Osteocyte (in vitro differentiated cells): ENCODE measurements around the gene LRRC66. TPM values are rescaled to one million over a fixed set of nuclear protein-coding genes. Genes with fewer than 3 reads are reported as not detected.

Experiments used
- DNase-seq: peaks from one replicate; pipeline ENCODE4 v3.0.0; 2021; ENCODE audit warnings: mixed read lengths; ENCODE audit not compliant: unreplicated experiment; ENCODE audit errors: extremely low spot score
- H3K27ac Mint-ChIP-seq: one replicate; pipeline ENCODE4 v1.8.0; 2021; ENCODE audit warnings: mild to moderate bottlenecking, mixed read lengths; ENCODE audit not compliant: unreplicated experiment
- H3K27me3 Mint-ChIP-seq: one replicate; pipeline ENCODE4 v1.8.0; 2021; ENCODE audit warnings: mixed read lengths; ENCODE audit not compliant: unreplicated experiment
- H3K36me3 Mint-ChIP-seq: one replicate; pipeline ENCODE4 v1.8.0; 2021; ENCODE audit warnings: mixed read lengths; ENCODE audit not compliant: unreplicated experiment
- H3K4me1 Mint-ChIP-seq: one replicate; pipeline ENCODE4 v1.8.0; 2021; ENCODE audit warnings: mixed read lengths; ENCODE audit not compliant: unreplicated experiment
- H3K4me3 Mint-ChIP-seq: one replicate; pipeline ENCODE4 v1.8.0; 2021; ENCODE audit warnings: mild to moderate bottlenecking, moderate library complexity, mixed read lengths; ENCODE audit not compliant: unreplicated experiment
- H3K9me3 Mint-ChIP-seq: one replicate; pipeline ENCODE4 v1.8.0; 2021; ENCODE audit warnings: mixed read lengths; ENCODE audit not compliant: unreplicated experiment
- long read RNA-seq: library from polyadenylated mRNA; unstranded; transcript quantifications from one replicate; pipeline ENCODE4 v2.0.0, GENCODE V29; 2021
- total RNA-seq: library from RNA; stranded (reverse); gene quantifications from 2 replicates; pipeline ENCODE4 v1.2.1, GENCODE V29; 2021
- TF ChIP-seq, protein P1 (sequence below): fragments of 200-600 bp; sonication (generic); IDR thresholded peaks from 2 replicates; pipeline ENCODE4 v1.5.0; 2021; ENCODE audit warnings: antibody characterized with exemption, mild to moderate bottlenecking, moderate library complexity

Gene LRRC66, protein sequence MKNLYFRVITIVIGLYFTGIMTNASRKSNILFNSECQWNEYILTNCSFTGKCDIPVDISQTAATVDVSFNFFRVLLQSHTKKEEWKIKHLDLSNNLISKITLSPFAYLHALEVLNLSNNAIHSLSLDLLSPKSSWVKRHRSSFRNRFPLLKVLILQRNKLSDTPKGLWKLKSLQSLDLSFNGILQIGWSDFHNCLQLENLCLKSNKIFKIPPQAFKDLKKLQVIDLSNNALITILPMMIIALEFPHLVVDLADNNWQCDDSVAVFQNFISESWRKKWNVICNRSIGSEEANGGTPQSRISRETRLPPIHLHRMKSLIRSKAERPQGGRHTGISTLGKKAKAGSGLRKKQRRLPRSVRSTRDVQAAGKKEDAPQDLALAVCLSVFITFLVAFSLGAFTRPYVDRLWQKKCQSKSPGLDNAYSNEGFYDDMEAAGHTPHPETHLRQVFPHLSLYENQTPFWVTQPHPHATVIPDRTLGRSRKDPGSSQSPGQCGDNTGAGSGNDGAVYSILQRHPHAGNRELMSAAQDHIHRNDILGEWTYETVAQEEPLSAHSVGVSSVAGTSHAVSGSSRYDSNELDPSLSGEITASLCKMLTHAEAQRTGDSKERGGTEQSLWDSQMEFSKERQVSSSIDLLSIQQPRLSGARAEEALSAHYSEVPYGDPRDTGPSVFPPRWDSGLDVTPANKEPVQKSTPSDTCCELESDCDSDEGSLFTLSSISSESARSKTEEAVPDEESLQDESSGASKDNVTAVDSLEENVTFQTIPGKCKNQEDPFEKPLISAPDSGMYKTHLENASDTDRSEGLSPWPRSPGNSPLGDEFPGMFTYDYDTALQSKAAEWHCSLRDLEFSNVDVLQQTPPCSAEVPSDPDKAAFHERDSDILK
- 0.67 and 0.73 TPM in 2 replicates for total RNA-seq
- long read RNA-seq: 0 reads

GRCh38 chr4:52019936-52020657, at the start of gene LRRC66:
Gene LRRC66 (minus strand): TSS chr4:52020363. CDS start chr4:52017613, 2,750 bp downstream.
- peaks cover 11% of the 10 kb centered on the region for H3K4me1 Mint-ChIP-seq
- peak within 1 kb of the TSS; percentile 64 for H3K27ac Mint-ChIP-seq
- H3K36me3 Mint-ChIP-seq: peaks cover 25% of the 10 kb centered on the region
- no peak within 1 kb of the TSS for H3K4me3 Mint-ChIP-seq
- H3K9me3 Mint-ChIP-seq: no peaks in the 10 kb centered on the region
- TF ChIP-seq, protein P1, sequence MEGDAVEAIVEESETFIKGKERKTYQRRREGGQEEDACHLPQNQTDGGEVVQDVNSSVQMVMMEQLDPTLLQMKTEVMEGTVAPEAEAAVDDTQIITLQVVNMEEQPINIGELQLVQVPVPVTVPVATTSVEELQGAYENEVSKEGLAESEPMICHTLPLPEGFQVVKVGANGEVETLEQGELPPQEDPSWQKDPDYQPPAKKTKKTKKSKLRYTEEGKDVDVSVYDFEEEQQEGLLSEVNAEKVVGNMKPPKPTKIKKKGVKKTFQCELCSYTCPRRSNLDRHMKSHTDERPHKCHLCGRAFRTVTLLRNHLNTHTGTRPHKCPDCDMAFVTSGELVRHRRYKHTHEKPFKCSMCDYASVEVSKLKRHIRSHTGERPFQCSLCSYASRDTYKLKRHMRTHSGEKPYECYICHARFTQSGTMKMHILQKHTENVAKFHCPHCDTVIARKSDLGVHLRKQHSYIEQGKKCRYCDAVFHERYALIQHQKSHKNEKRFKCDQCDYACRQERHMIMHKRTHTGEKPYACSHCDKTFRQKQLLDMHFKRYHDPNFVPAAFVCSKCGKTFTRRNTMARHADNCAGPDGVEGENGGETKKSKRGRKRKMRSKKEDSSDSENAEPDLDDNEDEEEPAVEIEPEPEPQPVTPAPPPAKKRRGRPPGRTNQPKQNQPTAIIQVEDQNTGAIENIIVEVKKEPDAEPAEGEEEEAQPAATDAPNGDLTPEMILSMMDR: no peak
- H3K27me3 Mint-ChIP-seq: no peaks in the 10 kb centered on the region
- no peak for DNase-seq

DNA sequence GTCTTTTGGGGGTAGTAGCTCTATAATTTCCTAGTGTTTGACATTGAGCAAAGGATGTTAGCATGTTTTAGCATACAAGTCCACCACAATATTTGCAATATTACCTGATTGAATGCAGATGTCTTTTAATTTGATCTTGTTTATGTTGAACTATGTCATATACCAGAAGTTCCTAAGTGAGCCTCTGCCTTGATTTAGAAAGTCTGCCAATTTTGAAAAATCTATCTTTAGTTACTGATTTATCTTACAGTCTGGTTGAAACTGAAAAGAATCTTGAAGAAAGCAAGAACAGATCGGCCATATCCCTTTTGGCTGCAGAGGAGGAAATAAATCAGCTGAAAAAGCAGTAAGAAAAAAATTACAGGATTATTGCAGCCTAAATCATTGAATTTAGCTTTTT, 49.4 kb upstream of the LRRC66 start:
- Mint-ChIP-seq H3K27ac (no peak overlapping the region), H3K4me3 (no peak overlapping the region), H3K36me3 (peaks cover 7% of the 10 kb centered on the region), H3K27me3 (peaks cover 26% of the 10 kb centered on the region), H3K4me1 (no peaks in the 10 kb centered on the region), H3K9me3 (peaks cover 6% of the 10 kb centered on the region)
- DNase-seq: no peak
- TF ChIP-seq, protein P1: no peak

DNA sequence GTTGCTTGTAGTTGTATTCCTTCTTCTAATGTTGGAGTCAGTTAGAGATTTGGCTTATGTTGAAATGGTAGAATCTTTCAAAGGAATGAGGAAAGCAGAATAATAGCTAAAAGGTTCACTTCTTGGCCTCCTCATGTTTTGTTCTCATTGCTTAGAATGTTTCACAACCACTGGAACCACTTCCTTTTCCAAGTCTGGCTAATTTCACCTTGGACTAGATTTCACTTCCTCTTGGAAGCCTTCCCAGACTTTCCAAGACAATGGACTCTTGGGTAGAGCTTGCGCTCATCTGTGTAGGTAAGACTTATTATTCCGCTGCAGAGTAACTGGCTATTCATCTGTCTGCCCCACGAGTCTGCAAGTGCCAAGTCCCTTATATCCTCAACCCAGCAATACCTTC, 39.2 kb upstream of the LRRC66 start:
- DNase-seq: no peak
- no peak overlapping the region for H3K27ac Mint-ChIP-seq
- H3K36me3 Mint-ChIP-seq: no peaks in the 10 kb centered on the region
- no peaks in the 10 kb centered on the region for H3K4me1 Mint-ChIP-seq
- TF ChIP-seq, protein P1: no peak
- no peaks in the 10 kb centered on the region for H3K9me3 Mint-ChIP-seq
- no peak overlapping the region for H3K4me3 Mint-ChIP-seq
- H3K27me3 Mint-ChIP-seq: peaks cover 5% of the 10 kb centered on the region

GRCh38 chr4:52058275-52058674, 38.1 kb upstream of the LRRC66 start:
- H3K36me3 Mint-ChIP-seq: no peaks in the 10 kb centered on the region

More at GRCh38 chr4:52058275-52058674, 38.1 kb upstream of the LRRC66 start:
- H3K4me3 Mint-ChIP-seq: no peak overlapping the region
- no peaks in the 10 kb centered on the region for H3K4me1 Mint-ChIP-seq
- H3K27ac Mint-ChIP-seq: no peak overlapping the region
- H3K9me3 Mint-ChIP-seq: no peaks in the 10 kb centered on the region
- peaks cover 11% of the 10 kb centered on the region for H3K27me3 Mint-ChIP-seq
- no peak for DNase-seq
- TF ChIP-seq, protein P1: no peak
